Measurements from ENCODE around the gene PDHA1. TPM values are rescaled to one million over a fixed set of nuclear protein-coding genes. Genes with fewer than 3 reads are reported as not detected.

Gene PDHA1
- total and polyA plus RNA-seq, 2 experiments from 2014 or later: 77.3 to 257 TPM

GRCh38 chrX:19389227-19389845 lies 45.6 kb downstream of the PDHA1 start:
- Histone ChIP-seq H3K4me1 (ENCODE audit: insufficient read depth) (no peaks in the 10 kb centered on the region), H4K20me1 (replicated peaks; ENCODE audit: insufficient read depth) (no peaks in the 10 kb centered on the region), H3K4me2 (no peak overlapping the region), H3K27me3 (ENCODE audit: insufficient read depth) (no peaks in the 10 kb centered on the region), H2AFZ (no peak overlapping the region), H3K79me2 (replicated peaks; ENCODE audit: insufficient read depth) (no peaks in the 10 kb centered on the region), H3K4me3 (no peak overlapping the region), H3K27ac (ENCODE audit: low read depth) (no peak overlapping the region), H3K9me2 (ENCODE audit: insufficient read depth) (no peaks in the 10 kb centered on the region), H3F3A (replicated peaks; ENCODE audit: low read depth) (no peaks in the 10 kb centered on the region), H3K36me3 (ENCODE audit: insufficient read depth) (no peaks in the 10 kb centered on the region)
- TF ChIP-seq CTCF (conservative IDR thresholded peaks at IDR 0.05; ENCODE audit: low read depth in 2 of 2) (no peak), REST (IDR thresholded peaks at IDR 0.05; ENCODE audit: unreplicated experiment) (no peak), ETS1 (IDR thresholded peaks at IDR 0.05) (no peak), POLR2AphosphoS5 (IDR thresholded peaks at IDR 0.05; ENCODE audit: low read depth) (no peak), JUNB (IDR thresholded peaks at IDR 0.05; ENCODE audit: unreplicated experiment) (no peak), CREB1 (CRISPR knock-in tag; IDR thresholded peaks at IDR 0.05; ENCODE audit: low read depth) (no peak), EZH2phosphoT487 (IDR thresholded peaks at IDR 0.05; ENCODE audit: unreplicated experiment) (no peak), ZNF462 (CRISPR knock-in tag; IDR thresholded peaks at IDR 0.05) (no peak), EZH2 (IDR thresholded peaks at IDR 0.05; ENCODE audit: low read depth, unreplicated experiment) (no peak), ZNF331 (CRISPR knock-in tag; IDR thresholded peaks at IDR 0.05; ENCODE audit: low read depth) (no peak), ZNF114 (CRISPR knock-in tag; IDR thresholded peaks at IDR 0.05) (no peak), NANOG (IDR thresholded peaks at IDR 0.05; ENCODE audit: borderline replicate concordance) (no peak), STAT1 (IDR thresholded peaks at IDR 0.05; ENCODE audit: unreplicated experiment) (no peak)
- H3K27ac Mint-ChIP-seq: no peak overlapping the region
- no peaks in the 10 kb centered on the region; the same call in 2 of the 3 replicates for H3K4me1 Mint-ChIP-seq
- DNase-seq (ENCODE audit: low spot score): no peak
- no peaks in the 10 kb centered on the region for H3K9me3 Mint-ChIP-seq
- no peaks in the 10 kb centered on the region; the same call in 2 of the 3 replicates for H3K36me3 Mint-ChIP-seq (ENCODE audit: low read depth)
- ATAC-seq: no peak
- no peak overlapping the region for H3K4me3 Mint-ChIP-seq
- H3K27me3 Mint-ChIP-seq (ENCODE audit: insufficient read depth, low read depth, poor library complexity): no peaks in the 10 kb centered on the region

Measured in GM23338 (cell line).